Neutrophil (primary cell): ENCODE results near the gene AKR1B15.
A peak's percentile ranks its signal among the peaks of the same experiment; 100 is the strongest.

Experiments
- H3K27ac ChIP-seq: fragments of 200-600 bp; sonication (generic); 2 replicates; pipeline ENCODE4 v1.5.1; 2016; ENCODE audit warnings: mild to moderate bottlenecking, moderate library complexity
- H3K27me3 ChIP-seq: fragments of 200-600 bp; sonication (generic); 2 replicates; pipeline ENCODE4 v1.6.0; 2016; ENCODE audit warnings: mild to moderate bottlenecking
- H3K36me3 ChIP-seq: fragments of 200-600 bp; sonication (generic); 2 replicates; pipeline ENCODE4 v1.5.1; 2017
- H3K4me1 ChIP-seq, 2 experiments: fragments of 200-600 bp in 1 of 2; sonication (generic) in 1 of 2; 1 replicate in 1 of 2; 2 replicates in 1 of 2; pipeline versions ENCODE4 v1.5.1 to v1.6.1; 2013 to 2016; ENCODE audit warnings: low read depth in 1 of 2, low read length in 1 of 2, mild to moderate bottlenecking in 1 of 2, moderate library complexity in 1 of 2; ENCODE audit not compliant: control insufficient read depth in 1 of 2, insufficient read depth in 1 of 2
- H3K4me3 ChIP-seq, 2 experiments: fragments of 200-600 bp in 1 of 2; sonication (generic) in 1 of 2; 1 replicate in 1 of 2; 2 replicates in 1 of 2; pipeline ENCODE4 v1.5.1; 2013 to 2016; ENCODE audit warnings: low read depth in 1 of 2, low read length in 1 of 2, mild to moderate bottlenecking in 1 of 2, moderate library complexity in 1 of 2
- H3K9me3 ChIP-seq: fragments of 200-600 bp; sonication (generic); 2 replicates; pipeline ENCODE4 v1.5.1; 2016
- CTCF ChIP-seq: fragments of 200-600 bp; sonication (generic); IDR thresholded peaks from 2 replicates; pipeline ENCODE4 v1.5.1; 2016; ENCODE audit warnings: antibody characterized with exemption

The AKR1B15 gene

GRCh38 chr7:134613623-134614347 is 64.9 kb downstream of the AKR1B15 start:
- Histone ChIP-seq H3K4me1 (peaks cover 0 to 9% of the 10 kb centered on the region in 2 experiments), H3K27me3 (no peaks in the 10 kb centered on the region), H3K27ac (peak overlapping the region; percentile 39), H3K9me3 (no peaks in the 10 kb centered on the region), H3K36me3 (no peaks in the 10 kb centered on the region), H3K4me3 (no peak overlapping the region)
- TF ChIP-seq CTCF, result no peak

GRCh38 chr7:134616611-134617010 is 67.7 kb downstream of the AKR1B15 start:
- Histone ChIP-seq H3K9me3 (no peaks in the 10 kb centered on the region), H3K27ac (no peak overlapping the region)

GRCh38 chr7:134618756-134619530 is 70.0 kb downstream of the AKR1B15 start:
- Histone ChIP-seq H3K27me3 (peaks cover under 1% of the 10 kb centered on the region), H3K9me3 (no peaks in the 10 kb centered on the region), H3K36me3 (no peaks in the 10 kb centered on the region), H3K4me1 (peaks cover 0 to 2% of the 10 kb centered on the region in 2 experiments), H3K27ac (no peak overlapping the region), H3K4me3 (no peak overlapping the region)
- TF ChIP-seq CTCF, result no peak

More at GRCh38 chr7:134616611-134617010, 67.7 kb downstream of the AKR1B15 start:
- Histone ChIP-seq H3K27me3 (no peaks in the 10 kb centered on the region), H3K4me3 (no peak overlapping the region), H3K4me1 (peaks cover 0 to 9% of the 10 kb centered on the region in 2 experiments), H3K36me3 (no peaks in the 10 kb centered on the region)
- no peak for TF ChIP-seq CTCF

GRCh38 chr7:134619627-134620331 is 70.9 kb downstream of the AKR1B15 start:
- Histone ChIP-seq H3K4me1 (no peaks in the 10 kb centered on the region), H3K27me3 (peaks cover 7% of the 10 kb centered on the region), H3K36me3 (no peaks in the 10 kb centered on the region), H3K27ac (no peak overlapping the region), H3K4me3 (no peak overlapping the region), H3K9me3 (no peaks in the 10 kb centered on the region)
- TF ChIP-seq CTCF, result no peak

- Histone ChIP-seq H3K36me3 (no peaks in the 10 kb centered on the region), H3K9me3 (no peaks in the 10 kb centered on the region), H3K4me3 (no peak overlapping the region), H3K4me1 (no peaks in the 10 kb centered on the region), H3K27me3 (peaks cover 33% of the 10 kb centered on the region), H3K27ac (no peak overlapping the region)
- TF ChIP-seq CTCF, result no peak
Observed at GRCh38 chr7:134622303-134622995, 73.5 kb downstream of the AKR1B15 start.
